DND-41 (cell line): ENCODE measurements around the gene CRISP1.

Experiments used
- EZH2 ChIP-seq: IDR thresholded peaks from 3 replicates; pipeline ENCODE4 v1.6.1; 2012; ENCODE audit warnings: borderline replicate concordance, low read depth, mild to moderate bottlenecking, moderate library complexity, low read length, inconsistent platforms; ENCODE audit not compliant: severe bottlenecking
- TF ChIP-seq, protein P1 (sequence below): IDR thresholded peaks from 2 replicates; pipeline ENCODE4 v1.5.1; 2012; ENCODE audit warnings: borderline replicate concordance, low read length, moderate library complexity, mild to moderate bottlenecking; ENCODE audit not compliant: poor library complexity, severe bottlenecking; ENCODE audit errors: extremely low read depth

- TF ChIP-seq, protein P1, sequence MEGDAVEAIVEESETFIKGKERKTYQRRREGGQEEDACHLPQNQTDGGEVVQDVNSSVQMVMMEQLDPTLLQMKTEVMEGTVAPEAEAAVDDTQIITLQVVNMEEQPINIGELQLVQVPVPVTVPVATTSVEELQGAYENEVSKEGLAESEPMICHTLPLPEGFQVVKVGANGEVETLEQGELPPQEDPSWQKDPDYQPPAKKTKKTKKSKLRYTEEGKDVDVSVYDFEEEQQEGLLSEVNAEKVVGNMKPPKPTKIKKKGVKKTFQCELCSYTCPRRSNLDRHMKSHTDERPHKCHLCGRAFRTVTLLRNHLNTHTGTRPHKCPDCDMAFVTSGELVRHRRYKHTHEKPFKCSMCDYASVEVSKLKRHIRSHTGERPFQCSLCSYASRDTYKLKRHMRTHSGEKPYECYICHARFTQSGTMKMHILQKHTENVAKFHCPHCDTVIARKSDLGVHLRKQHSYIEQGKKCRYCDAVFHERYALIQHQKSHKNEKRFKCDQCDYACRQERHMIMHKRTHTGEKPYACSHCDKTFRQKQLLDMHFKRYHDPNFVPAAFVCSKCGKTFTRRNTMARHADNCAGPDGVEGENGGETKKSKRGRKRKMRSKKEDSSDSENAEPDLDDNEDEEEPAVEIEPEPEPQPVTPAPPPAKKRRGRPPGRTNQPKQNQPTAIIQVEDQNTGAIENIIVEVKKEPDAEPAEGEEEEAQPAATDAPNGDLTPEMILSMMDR, result no peak
- TF ChIP-seq EZH2, result no peak
Observed at GRCh38 chr6:49913636-49914375, 47.5 kb upstream of the CRISP1 start.
